H9 (cell line): Measurements from ENCODE around the gene DNASE1. TPM values are rescaled to one million over a fixed set of nuclear protein-coding genes. Genes with fewer than 3 reads are reported as not detected.

Experiments used
- DNase-seq: peaks from one replicate; pipeline ENCODE4 v3.0.0-alpha.2; 2017
- H2AFZ ChIP-seq: one replicate; pipeline ENCODE4 v1.6.1; 2013; ENCODE audit warnings: mild to moderate bottlenecking, low read length, control low read depth, moderate library complexity
- H2AK5ac ChIP-seq: 2 replicates; pipeline ENCODE4 v1.6.1; 2013; ENCODE audit warnings: low read length, control low read depth, mixed read lengths; ENCODE audit not compliant: insufficient read length
- H2BK120ac ChIP-seq: one replicate; pipeline ENCODE4 v1.6.1; 2013; ENCODE audit warnings: low read depth, mild to moderate bottlenecking, low read length, control low read depth, inconsistent platforms; ENCODE audit not compliant: poor library complexity, severe bottlenecking
- H2BK12ac ChIP-seq: 2 replicates; pipeline ENCODE4 v1.6.1; 2013; ENCODE audit warnings: low read length, control low read depth, mixed read lengths, low read depth; ENCODE audit not compliant: insufficient read length
- H2BK15ac ChIP-seq: 2 replicates; pipeline ENCODE4 v1.6.1; 2013; ENCODE audit warnings: low read depth, low read length, control low read depth
- H2BK20ac ChIP-seq: one replicate; pipeline ENCODE4 v1.6.1; 2013; ENCODE audit warnings: low read depth, mild to moderate bottlenecking, low read length, control low read depth, inconsistent platforms; ENCODE audit not compliant: poor library complexity, severe bottlenecking
- H2BK5ac ChIP-seq: 2 replicates; pipeline ENCODE4 v1.6.1; 2013; ENCODE audit warnings: low read length, control low read depth, mixed read lengths; ENCODE audit not compliant: insufficient read length
- H3K14ac ChIP-seq: 2 replicates; pipeline ENCODE4 v1.6.1; 2013; ENCODE audit warnings: low read length, control low read depth; ENCODE audit not compliant: insufficient read depth
- H3K18ac ChIP-seq: 2 replicates; pipeline ENCODE4 v1.6.1; 2013; ENCODE audit warnings: low read depth, mild to moderate bottlenecking, mixed read lengths, low read length, control low read depth; ENCODE audit not compliant: insufficient read length
- H3K23ac ChIP-seq: 2 replicates; pipeline ENCODE4 v1.6.1; 2013; ENCODE audit warnings: low read length, control low read depth, mixed read lengths, low read depth; ENCODE audit not compliant: insufficient read length
- H3K23me2 ChIP-seq: 2 replicates; pipeline ENCODE4 v1.6.1; 2013; ENCODE audit warnings: low read depth, mild to moderate bottlenecking, mixed read lengths, low read length, control low read depth; ENCODE audit not compliant: insufficient read length, poor library complexity, severe bottlenecking
- H3K27ac ChIP-seq: 2 replicates; pipeline ENCODE4 v1.5.1; 2013; ENCODE audit warnings: low read length, control low read depth, mixed read lengths, low read depth; ENCODE audit not compliant: insufficient read length
- H3K27me3 ChIP-seq: 2 replicates; pipeline ENCODE4 v1.6.1; 2013; ENCODE audit warnings: low read length, control low read depth, inconsistent platforms; ENCODE audit not compliant: insufficient read depth
- H3K4ac ChIP-seq: 2 replicates; pipeline ENCODE4 v1.6.1; 2013; ENCODE audit warnings: low read depth, mild to moderate bottlenecking, control low read depth, inconsistent platforms, low read length, moderate library complexity
- H3K4me1 ChIP-seq: 2 replicates; pipeline ENCODE4 v1.6.1; 2013; ENCODE audit warnings: low read length, control low read depth, inconsistent platforms; ENCODE audit not compliant: insufficient read depth
- H3K4me2 ChIP-seq: 2 replicates; pipeline ENCODE4 v1.6.1; 2013; ENCODE audit warnings: low read length, control low read depth, mixed read lengths; ENCODE audit not compliant: insufficient read length, insufficient read depth
- H3K56ac ChIP-seq: 2 replicates; pipeline ENCODE4 v1.6.1; 2013; ENCODE audit warnings: low read depth, mild to moderate bottlenecking, mixed read lengths, low read length, control low read depth; ENCODE audit not compliant: insufficient read length
- H3K79me1 ChIP-seq: 2 replicates; pipeline ENCODE4 v1.6.1; 2013; ENCODE audit warnings: low read depth, mild to moderate bottlenecking, moderate library complexity, low read length, control low read depth, inconsistent platforms; ENCODE audit not compliant: insufficient read depth, poor library complexity, severe bottlenecking
- H3K79me2 ChIP-seq: 2 replicates; pipeline ENCODE4 v1.6.1; 2013; ENCODE audit warnings: low read length, control low read depth, inconsistent platforms; ENCODE audit not compliant: insufficient read depth
- H3K9ac ChIP-seq: 2 replicates; pipeline ENCODE4 v1.6.1; 2013; ENCODE audit warnings: low read length, control low read depth, mixed read lengths; ENCODE audit not compliant: insufficient read length; ENCODE audit errors: extremely low read depth
- H3K9me3 ChIP-seq: one replicate; pipeline ENCODE4 v1.6.1; 2013; ENCODE audit warnings: low read depth, low read length, inconsistent platforms; ENCODE audit not compliant: control insufficient read depth
- H3T11ph ChIP-seq: one replicate; pipeline ENCODE4 v1.6.1; 2013; ENCODE audit warnings: mild to moderate bottlenecking, low read length, control low read depth, inconsistent platforms
- H4K20me1 ChIP-seq: one replicate; pipeline ENCODE4 v1.6.1; 2013; ENCODE audit not compliant: control insufficient read depth, insufficient read length, insufficient read depth
- H4K5ac ChIP-seq: 2 replicates; pipeline ENCODE4 v1.6.1; 2013; ENCODE audit warnings: low read depth, mild to moderate bottlenecking, mixed read lengths, low read length, control low read depth; ENCODE audit not compliant: insufficient read length
- H4K8ac ChIP-seq: replicated peaks from 2 replicates; pipeline ENCODE4 v1.6.1; 2013; ENCODE audit warnings: low read length, control low read depth, mixed read lengths, low read depth; ENCODE audit not compliant: insufficient read length
- H4K91ac ChIP-seq: 2 replicates; pipeline ENCODE4 v1.6.1; 2013; ENCODE audit warnings: low read depth, mild to moderate bottlenecking, moderate library complexity, mixed read lengths, low read length, control low read depth; ENCODE audit not compliant: insufficient read length
- H3K27ac Mint-ChIP-seq, 3 experiments: 2 replicates in 2 of 3; 3 replicates in 1 of 3; pipeline ENCODE4 v1.8.0; 2020 to 2021; ENCODE audit warnings: mixed read lengths in 3 of 3, mild to moderate bottlenecking in 1 of 3, moderate library complexity in 1 of 3
- H3K27me3 Mint-ChIP-seq: 2 replicates; pipeline ENCODE4 v1.8.0; 2021; ENCODE audit warnings: low read depth, mild to moderate bottlenecking, moderate library complexity, mixed read lengths
- H3K36me3 Mint-ChIP-seq, 3 experiments: 2 replicates in 2 of 3; 3 replicates in 1 of 3; pipeline ENCODE4 v1.8.0; 2020 to 2021; ENCODE audit warnings: low read depth in 3 of 3, mixed read lengths in 3 of 3; ENCODE audit not compliant: insufficient read depth in 1 of 3
- H3K4me1 Mint-ChIP-seq, 2 experiments: 2 replicates each; pipeline ENCODE4 v1.8.0; 2020; ENCODE audit warnings: mixed read lengths in 2 of 2
- H3K4me3 Mint-ChIP-seq, 2 experiments: 2 replicates in 1 of 2; 3 replicates in 1 of 2; pipeline ENCODE4 v1.8.0; 2020 to 2021; ENCODE audit warnings: mild to moderate bottlenecking in 2 of 2, mixed read lengths in 2 of 2, moderate library complexity in 1 of 2
- H3K9me3 Mint-ChIP-seq, 2 experiments: 2 replicates in 1 of 2; 3 replicates in 1 of 2; pipeline ENCODE4 v1.8.0; 2020; ENCODE audit warnings: mild to moderate bottlenecking in 2 of 2, mixed read lengths in 2 of 2, moderate library complexity in 1 of 2
- WGBS: extraction: QIAGEN DNeasy Blood & Tissue Kit; methylation state at CpG from one replicate; pipeline ENCODE4 v1.1.7; 2013; ENCODE audit warnings: missing lambda C conversion rate, low lambda C conversion rate, mixed read lengths; ENCODE audit not compliant: insufficient read length; ENCODE audit errors: extremely low coverage; 5-methylcytosine and 5-hydroxymethylcytosine counted together
- total RNA-seq: library from RNA; stranded (reverse); gene quantifications from 2 replicates; pipeline ENCODE4 v1.2.1, GENCODE V29; 2021
- TF ChIP-seq, protein P1 (sequence below): fragments of 200-600 bp; sonication (generic); conservative IDR thresholded peaks from 3 replicates; pipeline ENCODE4 v1.8.0; 2021; ENCODE audit warnings: antibody characterized with exemption, mild to moderate bottlenecking

DNASE1 gene
- total RNA-seq, 1 experiment from 2014 or later = 10.1 TPM

GRCh38 chr16:3670711-3671110 lies 16.2 kb downstream of the DNASE1 start:
- Histone ChIP-seq H3K56ac (no peak overlapping the region), H3K79me2 (no peaks in the 10 kb centered on the region), H2BK5ac (no peak overlapping the region), H3K4me2 (no peak overlapping the region), H3K9me3 (no peaks in the 10 kb centered on the region), H3K27me3 (no peaks in the 10 kb centered on the region), H2BK12ac (no peak overlapping the region), H3K27ac (no peak overlapping the region), H2AFZ (no peak overlapping the region), H3K23me2 (no peaks in the 10 kb centered on the region), H3K18ac (no peak overlapping the region), H4K91ac (no peak overlapping the region), H3K23ac (no peak overlapping the region), H3T11ph (no peak overlapping the region), H3K9ac (no peak overlapping the region), H3K4ac (no peak overlapping the region), H2BK15ac (no peak overlapping the region), H2AK5ac (no peak overlapping the region), H3K79me1 (no peaks in the 10 kb centered on the region), H4K20me1 (no peaks in the 10 kb centered on the region), H4K8ac (no peak overlapping the region), H3K4me1 (no peaks in the 10 kb centered on the region), H4K5ac (no peak overlapping the region), H2BK120ac (no peak overlapping the region), H2BK20ac (no peak overlapping the region), H3K14ac (no peak overlapping the region)
- DNase-seq = no peak
- no peak overlapping the region for H3K4me3 Mint-ChIP-seq
- H3K4me1 Mint-ChIP-seq = no peaks in the 10 kb centered on the region
- TF ChIP-seq, protein P1, sequence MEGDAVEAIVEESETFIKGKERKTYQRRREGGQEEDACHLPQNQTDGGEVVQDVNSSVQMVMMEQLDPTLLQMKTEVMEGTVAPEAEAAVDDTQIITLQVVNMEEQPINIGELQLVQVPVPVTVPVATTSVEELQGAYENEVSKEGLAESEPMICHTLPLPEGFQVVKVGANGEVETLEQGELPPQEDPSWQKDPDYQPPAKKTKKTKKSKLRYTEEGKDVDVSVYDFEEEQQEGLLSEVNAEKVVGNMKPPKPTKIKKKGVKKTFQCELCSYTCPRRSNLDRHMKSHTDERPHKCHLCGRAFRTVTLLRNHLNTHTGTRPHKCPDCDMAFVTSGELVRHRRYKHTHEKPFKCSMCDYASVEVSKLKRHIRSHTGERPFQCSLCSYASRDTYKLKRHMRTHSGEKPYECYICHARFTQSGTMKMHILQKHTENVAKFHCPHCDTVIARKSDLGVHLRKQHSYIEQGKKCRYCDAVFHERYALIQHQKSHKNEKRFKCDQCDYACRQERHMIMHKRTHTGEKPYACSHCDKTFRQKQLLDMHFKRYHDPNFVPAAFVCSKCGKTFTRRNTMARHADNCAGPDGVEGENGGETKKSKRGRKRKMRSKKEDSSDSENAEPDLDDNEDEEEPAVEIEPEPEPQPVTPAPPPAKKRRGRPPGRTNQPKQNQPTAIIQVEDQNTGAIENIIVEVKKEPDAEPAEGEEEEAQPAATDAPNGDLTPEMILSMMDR = no peak
- no peak overlapping the region for H3K27ac Mint-ChIP-seq
- no peaks in the 10 kb centered on the region; the same call in 1 of the 2 replicates for H3K27me3 Mint-ChIP-seq
- no peaks in the 10 kb centered on the region for H3K9me3 Mint-ChIP-seq
- no CpG with 5 or more reads among the region's 13 CpGs for whole genome bisulfite sequencing
- H3K36me3 Mint-ChIP-seq = peaks cover 52 to 81% (median 75%) of the 10 kb centered on the region in 3 experiments
